HL-60 (cell line): ENCODE measurements around the gene TM7SF2.

Experiments used
- GABPA ChIP-seq: IDR thresholded peaks from 2 replicates; pipeline ENCODE4 v1.6.1; 2012; ENCODE audit warnings: low read depth
- POLR2AphosphoS5 ChIP-seq: IDR thresholded peaks from 2 replicates; pipeline ENCODE4 v1.6.1; 2012; ENCODE audit warnings: low read depth
- REST ChIP-seq: IDR thresholded peaks from 2 replicates; pipeline ENCODE4 v1.6.1; 2012; ENCODE audit warnings: low read depth; ENCODE audit not compliant: insufficient replicate concordance

GRCh38 chr11:65117206-65118096, 5.8 kb downstream of the TM7SF2 start, which contains the start of gene ZNHIT2:
- TF ChIP-seq REST (no peak), GABPA (peak; percentile 96), POLR2AphosphoS5 (peak; percentile 96)
